ENCODE data around the gene SLU7. TPM values are rescaled to one million over a fixed set of nuclear protein-coding genes. Genes with fewer than 3 reads are reported as not detected.

Gene SLU7
- total RNA-seq, 1 experiment from 2014 or later, result 43.6 TPM

GRCh38 chr5:160363211-160363610 lies 55.7 kb downstream of the SLU7 start:
- CTCF ChIA-PET, result no interaction called here
- RAD21 ChIA-PET (ENCODE audit: low non-redundant PET in 1 of 2, low total read pairs in 2 of 2, uncharacterized antibody in 2 of 2, unreplicated experiment in 2 of 2), result no interaction called here
- POLR2A ChIA-PET, result interaction anchor here (0.6 kb wide), 1 partner anchor 201 kb away, joined by 4 read pairs; no protein-coding TSS in a partner anchor

More at GRCh38 chr5:160363211-160363610, 55.7 kb downstream of the SLU7 start:
- Histone ChIP-seq H3K9ac (ENCODE audit: low read length) (no peak overlapping the region), H3K4me1 (ENCODE audit: control insufficient read depth in 1 of 2, insufficient read depth in 2 of 2, low read length in 2 of 2) (no peaks in the 10 kb centered on the region), H3K9me2 (ENCODE audit: insufficient read depth) (no peaks in the 10 kb centered on the region), H3K36me3 (ENCODE audit: control insufficient read depth in 1 of 2, insufficient read depth in 2 of 2, low read length in 2 of 2) (no peaks in the 10 kb centered on the region), H3K27ac (ENCODE audit: low read depth, low read length) (no peak overlapping the region), H3K9me3 (ENCODE audit: control insufficient read depth in 1 of 2, insufficient read depth in 1 of 2, low read depth in 1 of 2, low read length in 2 of 2) (no peaks in the 10 kb centered on the region), H3K4me2 (ENCODE audit: low read length) (no peak overlapping the region), H3K27me3 (ENCODE audit: insufficient read depth, low read length) (no peaks in the 10 kb centered on the region), H2AFZ (ENCODE audit: low read depth, low read length, poor library complexity, severe bottlenecking) (no peak overlapping the region), H3K4me3 (replicated peaks in 1 of 2; ENCODE audit: low read depth in 1 of 2, low read length in 2 of 2) (no peak overlapping the region), H4K20me1 (ENCODE audit: insufficient read depth) (no peaks in the 10 kb centered on the region), H3K79me2 (ENCODE audit: insufficient read depth, low read length) (no peaks in the 10 kb centered on the region)
- ATAC-seq, result no peak
- DNase-seq (ENCODE audit: low read depth, low spot score), result no peak
- BruUV-seq (replicated peaks), result no TSS peak
- intact Hi-C loops (cut with micrococcal nuclease), result no loop called here
- no peak for TF ChIP-seq ZFX (IDR thresholded peaks at IDR 0.05)
- TF ChIP-seq YY1 (IDR thresholded peaks at IDR 0.05; ENCODE audit: extremely low read depth, insufficient replicate concordance, low read depth, low read length), result no peak
- TF ChIP-seq SRF (IDR thresholded peaks at IDR 0.05; ENCODE audit: low read depth), result no peak
- no peak for TF ChIP-seq FOSL1 (IDR thresholded peaks at IDR 0.05; ENCODE audit: low read depth)
- no peak for TF ChIP-seq ZBTB33 (IDR thresholded peaks at IDR 0.05; ENCODE audit: extremely low read depth, insufficient replicate concordance, low read length)
- TF ChIP-seq EZH2phosphoT487 (IDR thresholded peaks at IDR 0.05; ENCODE audit: borderline replicate concordance), result no peak
- TF ChIP-seq EGR1 (IDR thresholded peaks at IDR 0.05; ENCODE audit: low read depth), result no peak
- no peak for TF ChIP-seq CTCF (IDR thresholded peaks at IDR 0.05 in 2 of 3, conservative IDR thresholded peaks at IDR 0.05 in 1 of 3; ENCODE audit: borderline replicate concordance in 1 of 3, insufficient read depth in 1 of 3, low read depth in 2 of 3, low read length in 2 of 3)
- TF ChIP-seq SIN3A (IDR thresholded peaks at IDR 0.05; ENCODE audit: low read depth), result no peak
- TF ChIP-seq CEBPB (IDR thresholded peaks at IDR 0.05; ENCODE audit: low read depth), result no peak
- no peak for TF ChIP-seq REST (IDR thresholded peaks at IDR 0.05; ENCODE audit: low read depth)
- TF ChIP-seq MAX (IDR thresholded peaks at IDR 0.05), result no peak
- TF ChIP-seq TCF7L2 (IDR thresholded peaks at IDR 0.05; ENCODE audit: borderline replicate concordance, extremely low read depth, insufficient read depth, insufficient read length), result no peak
- no peak for TF ChIP-seq POLR2AphosphoS5 (IDR thresholded peaks at IDR 0.05; ENCODE audit: low read depth, low read length)
- no peak for TF ChIP-seq SP1 (IDR thresholded peaks at IDR 0.05; ENCODE audit: low read depth)
- no peak for TF ChIP-seq CBX3 (IDR thresholded peaks at IDR 0.05; ENCODE audit: low read depth)
